Measurements from ENCODE around the gene MR1.

DNA sequence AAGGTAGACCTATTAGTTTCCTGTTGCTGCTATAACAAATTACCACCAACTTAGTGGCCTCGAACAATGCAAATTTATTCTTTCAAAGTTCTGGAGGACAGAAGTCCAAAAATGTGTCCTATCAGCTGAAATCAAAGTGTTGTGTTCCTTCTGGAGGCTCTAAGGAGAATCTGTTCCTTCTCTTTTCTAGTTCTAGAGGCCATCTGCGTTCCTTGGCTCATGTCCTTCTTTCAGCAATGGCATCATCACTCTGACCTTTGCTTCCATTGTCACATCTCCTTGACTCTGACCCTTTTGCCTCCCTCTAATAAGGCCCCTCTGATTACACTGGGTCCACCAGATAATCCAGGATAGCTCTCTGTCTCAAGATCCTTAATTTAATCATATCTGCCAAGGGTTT lies 1.2 kb upstream of the MR1 start:
- TF ChIP-seq ZNF274 (IDR thresholded peaks at IDR 0.05; ENCODE audit: low read depth, low read length) (no peak), SUZ12 (IDR thresholded peaks at IDR 0.05; ENCODE audit: extremely low read depth, insufficient read depth, insufficient read length) (no peak), YY1 (IDR thresholded peaks at IDR 0.05; ENCODE audit: insufficient read depth, insufficient read length) (no peak)

Measured in NT2/D1 (cell line).